Left lung (tissue), 10 donors: ENCODE data around the gene TOM1. TPM values are rescaled to one million over a fixed set of nuclear protein-coding genes. Genes with fewer than 3 reads are reported as not detected.

Experiments
- ATAC-seq: fragments of 200-7000 bp; cut with Tn5 transposase; one replicate; pipeline ENCODE4 v1.9.1; 2020; ENCODE audit warnings: moderate library complexity
- DNase-seq, 4 donors: peaks; one replicate each; pipeline ENCODE4 v3.0.0-alpha.2; 2013 to 2020
- H3K27ac ChIP-seq, 2 donors: fragments of 200-600 bp; sonication (generic) in 1 of 2; one replicate each; pipeline versions ENCODE4 v1.5.0 to v1.8.0; 2020 to 2021
- H3K27me3 ChIP-seq, 2 donors: fragments of 200-600 bp; sonication (generic) in 1 of 2; one replicate each; pipeline versions ENCODE4 v1.5.0 to v1.8.0; 2020 to 2021
- H3K36me3 ChIP-seq, 2 donors: fragments of 200-600 bp; sonication (generic) in 1 of 2; one replicate each; pipeline versions ENCODE4 v1.5.0 to v1.8.0; 2020 to 2021
- H3K4me1 ChIP-seq, 2 donors: fragments of 200-600 bp; one replicate each; pipeline ENCODE4 v1.8.0; 2021
- H3K4me3 ChIP-seq, 2 donors: fragments of 200-600 bp; sonication (generic) in 1 of 2; one replicate each; pipeline versions ENCODE4 v1.5.0 to v1.8.0; 2020 to 2021; ENCODE audit warnings: mild to moderate bottlenecking in 1 of 2
- H3K9me3 ChIP-seq, 2 donors: fragments of 200-600 bp; sonication (generic) in 1 of 2; one replicate each; pipeline versions ENCODE4 v1.5.0 to v1.8.0; 2020 to 2021
- CTCF ChIP-seq, 2 donors: fragments of 200-600 bp; sonication (generic) in 1 of 2; IDR thresholded peaks; one replicate each; pipeline versions ENCODE4 v1.5.0 to v1.8.0; 2021; ENCODE audit warnings: antibody characterized with exemption in 2 of 2
- intact Hi-C, 2 donors: fragments of 100-400 bp; cut with DNase I; formaldehyde crosslinking; loops; one replicate each; pipeline versions ENCODE4 v1.11.2 to v1.14.2; 2022
- polyA plus RNA-seq, 6 donors: library from polyadenylated mRNA; unstranded; fragments of 120-200 nt; gene quantifications; one replicate each; pipeline ENCODE4 v1.2.1, GENCODE V29; 2013; ENCODE audit not compliant: insufficient read length in 6 of 6
- total RNA-seq, 2 donors: library from RNA; stranded (reverse); fragmentation: NEBNext Ultra II Directional; extraction: Animal tissue kit (Norgen Biotek cat#: 25700); gene quantifications; one replicate each; pipeline ENCODE4 v1.2.1, GENCODE V29; 2021
- donor health status: DM: no; HTN: yes; CAD: no.
- donor health status: DM: no; HTN: no; CAD: no.

TOM1 gene
- total and polyA plus RNA-seq, 8 donors = 28.9 to 81.3 (median 32.8) TPM

DNA sequence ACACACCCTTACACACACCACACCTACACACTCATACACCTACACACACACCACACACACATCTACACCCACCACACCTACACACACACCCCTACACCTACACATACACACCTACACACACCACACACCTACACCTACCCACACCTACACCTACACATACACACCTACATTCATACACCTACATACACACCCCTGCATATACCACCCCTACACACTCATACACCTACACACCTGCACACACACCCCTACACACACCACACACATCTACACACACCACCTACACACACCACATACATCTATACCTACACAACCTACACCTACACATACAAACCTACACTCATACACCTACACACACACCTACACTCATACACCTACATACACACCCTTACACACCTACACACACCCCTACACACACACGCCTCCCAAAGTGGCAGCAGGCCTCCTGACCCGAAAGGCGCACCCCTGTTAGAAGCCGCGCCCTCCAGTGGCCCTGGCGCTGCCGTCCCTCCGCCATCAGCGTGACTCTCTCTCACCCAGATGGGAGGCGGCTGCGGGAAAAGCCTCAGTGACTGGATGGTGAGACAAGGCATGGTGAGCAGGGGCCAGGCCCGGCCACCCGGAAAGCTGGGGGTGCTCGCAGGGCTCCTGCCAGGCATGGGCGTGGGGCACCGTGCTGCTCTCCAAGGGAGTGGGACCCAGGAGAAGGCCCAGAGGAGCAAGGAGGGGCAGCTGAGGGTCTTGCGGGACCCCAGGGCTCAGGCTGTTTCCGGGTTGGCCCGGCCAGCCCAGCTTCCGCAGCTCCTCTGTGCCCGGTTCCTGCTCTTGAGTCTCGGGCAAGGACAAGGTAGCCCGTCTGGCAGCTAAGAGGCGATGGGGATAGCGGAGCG, 44.2 kb downstream of the TOM1 start:
- Histone ChIP-seq H3K27me3 (no peaks in the 10 kb centered on the region), H3K4me3 (no peak overlapping the region), H3K9me3 (no peaks in the 10 kb centered on the region), H3K4me1 (peaks cover 0 to 2% of the 10 kb centered on the region in 2 donors), H3K27ac (no peak overlapping the region), H3K36me3 (peaks cover 0 to 88% of the 10 kb centered on the region in 2 donors)
- ATAC-seq = no peak
- peak in 1 of 4 donors; percentile 64 for DNase-seq
- TF ChIP-seq CTCF (IDR thresholded peaks at IDR 0.05) = no peak
- intact Hi-C loops = no loop called here

DNA sequence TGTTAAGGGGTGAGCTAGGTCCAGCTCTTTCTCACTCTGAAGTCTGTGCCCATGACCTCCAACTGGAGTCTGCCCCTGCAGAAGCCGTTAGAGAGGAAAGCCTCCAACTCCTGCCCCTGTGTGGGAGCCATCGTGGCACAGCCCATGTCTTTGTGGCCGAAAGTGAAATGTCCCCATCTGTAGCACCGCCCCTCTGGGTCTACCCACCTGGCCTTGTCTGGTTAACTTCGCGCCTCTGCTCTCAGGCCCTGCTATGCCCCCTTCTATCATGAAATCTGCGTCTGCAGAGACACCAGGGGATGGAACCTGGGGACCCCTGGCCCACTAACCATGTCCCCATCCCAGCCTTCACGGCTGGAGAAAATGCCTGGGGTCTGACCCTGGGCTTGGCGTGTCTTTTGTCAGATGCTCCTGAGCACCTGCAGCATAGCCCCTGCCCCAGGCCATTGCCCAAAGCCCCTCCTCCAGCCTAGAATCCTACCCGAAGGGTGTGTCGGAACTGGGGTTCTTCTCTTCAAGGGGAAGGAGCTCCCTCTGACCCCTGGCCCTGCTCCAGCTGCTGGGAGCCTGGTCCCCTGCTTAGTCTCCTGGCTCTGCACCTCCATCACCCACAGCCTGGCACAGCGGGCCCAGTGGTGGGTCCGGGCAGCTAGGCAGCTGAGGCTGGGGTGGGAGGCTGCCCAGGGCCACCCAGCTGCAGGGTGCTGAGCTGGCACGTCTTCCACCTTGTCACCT, 45.4 kb downstream of the TOM1 start:
- no peak for ATAC-seq
- Histone ChIP-seq H3K9me3 (no peaks in the 10 kb centered on the region), H3K4me3 (no peak overlapping the region), H3K27me3 (no peaks in the 10 kb centered on the region), H3K27ac (no peak overlapping the region), H3K36me3 (peaks cover 0 to 76% of the 10 kb centered on the region in 2 donors), H3K4me1 (peaks cover 0 to 11% of the 10 kb centered on the region in 2 donors)
- intact Hi-C loops = no loop called here
- TF ChIP-seq CTCF (IDR thresholded peaks at IDR 0.05) = no peak
- DNase-seq = peak in 1 of 4 donors; percentile 73

DNA sequence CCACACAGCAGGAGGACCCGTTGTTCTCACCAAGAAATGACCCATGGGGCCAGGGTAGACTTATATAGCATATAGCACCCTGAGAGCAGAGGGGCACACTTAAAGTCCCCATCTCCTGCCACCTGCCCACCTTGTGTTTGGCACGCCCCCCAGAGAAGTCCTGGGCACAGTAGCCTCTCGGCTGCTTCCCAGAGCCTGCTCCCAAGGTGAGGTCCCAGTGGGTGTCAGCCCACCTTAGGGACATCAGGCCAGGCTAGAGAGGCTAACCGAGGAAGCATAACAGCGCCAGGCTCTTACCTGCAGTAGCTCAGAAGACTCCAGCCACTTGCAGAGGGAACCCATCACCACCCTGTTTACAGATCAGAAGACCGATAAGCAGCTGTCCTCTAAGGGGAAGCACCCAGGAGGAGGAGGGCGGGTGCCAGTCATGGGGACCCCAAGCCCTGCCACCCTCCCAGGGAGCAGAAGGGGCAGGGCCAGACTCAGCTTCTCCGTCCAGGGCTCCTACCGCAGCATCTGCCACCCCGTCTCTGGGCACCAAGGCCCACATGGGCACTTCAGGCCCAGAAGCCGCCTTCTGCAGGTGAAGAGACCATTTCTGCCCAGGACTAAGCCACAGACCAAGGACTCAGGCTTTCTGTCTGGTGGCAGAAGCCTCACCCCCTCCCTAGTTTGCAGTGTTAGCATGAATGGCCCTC, 46.3 kb downstream of the TOM1 start:
- H3K27ac ChIP-seq = no peak overlapping the region
- DNase-seq (peak in 1 of 4 donors; percentile 53), ATAC-seq (no peak)
- peaks cover 0 to 19% of the 10 kb centered on the region in 2 donors for H3K4me1 ChIP-seq
- intact Hi-C loops = no loop called here
- TF ChIP-seq CTCF (IDR thresholded peaks at IDR 0.05) = no peak
- H3K4me3 ChIP-seq = no peak overlapping the region
- H3K27me3 ChIP-seq = no peaks in the 10 kb centered on the region
- H3K9me3 ChIP-seq = no peaks in the 10 kb centered on the region
- H3K36me3 ChIP-seq = peaks cover 0 to 68% of the 10 kb centered on the region in 2 donors

GRCh38 chr22:35346596-35347220, 47.0 kb downstream of the TOM1 start:
- Histone ChIP-seq H3K9me3 (no peaks in the 10 kb centered on the region), H3K4me3 (no peak overlapping the region), H3K27me3 (no peaks in the 10 kb centered on the region), H3K36me3 (peaks cover 0 to 61% of the 10 kb centered on the region in 2 donors), H3K27ac (no peak overlapping the region), H3K4me1 (peaks cover 7 to 26% of the 10 kb centered on the region in 2 donors)
- peak in 1 of 4 donors; percentile 65 for DNase-seq
- intact Hi-C loops = no loop called here
- ATAC-seq = no peak
- no peak for TF ChIP-seq CTCF (IDR thresholded peaks at IDR 0.05)
